GM12873 (cell line): ENCODE data around the gene PARD3.

Experiments
- CTCF ChIP-seq: IDR thresholded peaks from 2 replicates; pipeline ENCODE4 v1.5.1; 2012; ENCODE audit warnings: low read depth, mild to moderate bottlenecking, moderate library complexity, low read length, control low read depth; ENCODE audit not compliant: insufficient read depth; ENCODE audit errors: missing control alignments

The PARD3 gene

DNA sequence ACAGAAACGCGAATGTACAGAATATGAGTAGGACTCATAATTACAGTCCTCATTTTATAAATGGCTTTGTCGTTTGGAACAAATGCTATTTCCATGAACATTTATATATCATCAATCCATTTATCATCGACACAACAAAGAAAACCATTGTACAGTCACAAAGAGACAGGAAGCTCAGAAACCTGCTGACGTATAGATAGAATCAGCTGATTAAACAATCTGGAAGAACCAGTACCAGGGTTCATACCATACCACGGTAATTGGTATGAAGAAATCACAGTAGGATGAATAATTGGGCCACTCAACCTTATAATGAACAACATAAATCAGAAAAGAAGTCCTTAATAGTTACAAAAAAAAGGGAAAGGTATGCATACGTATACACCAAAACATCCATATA lies 295.0 kb downstream of the PARD3 start:
- TF ChIP-seq CTCF: no peak

GRCh38 chr10:34514290-34514689 lies 300.8 kb downstream of the PARD3 start:
- no peak for TF ChIP-seq CTCF

DNA sequence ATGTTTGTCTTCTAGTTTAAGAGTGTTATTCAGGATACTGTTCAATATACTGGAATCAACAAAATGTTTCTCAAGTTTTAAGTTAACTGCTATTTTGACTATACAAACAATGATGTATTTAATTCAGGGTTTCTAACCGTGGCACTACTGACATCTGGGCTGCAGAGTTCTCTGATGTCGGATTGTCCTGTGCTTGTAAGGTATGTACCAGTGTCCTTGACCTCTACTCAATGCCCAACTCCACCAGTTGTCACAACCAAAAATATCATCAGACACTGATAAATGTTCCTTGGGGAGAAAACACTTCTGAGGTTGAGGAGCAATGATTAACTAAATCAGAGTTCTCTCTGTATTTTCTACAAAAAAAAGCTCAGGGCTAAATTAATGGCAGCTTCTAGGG lies 301.5 kb downstream of the PARD3 start:
- no peak for TF ChIP-seq CTCF

DNA sequence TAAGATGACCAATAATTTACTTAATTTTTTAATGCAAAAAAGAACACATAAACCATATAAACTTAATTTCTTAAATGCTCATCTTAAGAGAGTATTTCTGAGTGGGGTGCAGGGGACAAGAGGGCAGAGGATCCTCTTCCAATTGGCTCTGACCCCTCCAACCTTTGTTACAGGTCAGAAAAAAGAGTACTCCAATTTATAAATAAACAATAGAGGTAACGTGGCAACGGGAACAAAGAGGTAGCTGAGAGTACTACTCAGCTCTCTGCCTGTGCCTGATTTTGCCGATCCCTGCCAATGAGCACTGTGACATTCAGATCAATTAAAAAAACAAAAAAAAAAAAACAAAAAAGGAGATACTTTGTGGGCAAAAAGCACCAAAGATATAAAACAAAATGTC lies 307.9 kb downstream of the PARD3 start:
- no peak for TF ChIP-seq CTCF

DNA sequence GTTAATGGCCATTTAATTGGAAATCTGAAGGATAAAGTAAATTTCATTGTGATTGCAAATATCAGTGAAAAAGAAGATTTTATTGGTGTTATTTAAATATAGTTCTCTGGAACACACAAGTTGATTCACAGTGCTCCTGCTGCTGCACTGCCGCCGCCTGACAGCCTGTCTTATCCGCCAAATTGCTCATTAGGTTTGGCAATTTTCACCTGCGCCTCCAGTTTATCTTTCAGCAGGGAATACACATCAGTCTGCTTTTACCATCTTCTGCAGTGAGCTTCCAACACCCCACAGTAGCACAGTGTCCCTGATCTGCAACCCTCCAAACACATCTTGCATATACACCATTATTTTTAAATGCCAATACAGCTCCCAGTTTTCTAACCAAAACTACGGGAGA lies 308.3 kb downstream of the PARD3 start:
- TF ChIP-seq CTCF: no peak

GRCh38 chr10:34505338-34505737 lies 309.8 kb downstream of the PARD3 start:
- TF ChIP-seq CTCF: no peak

- TF ChIP-seq CTCF: no peak
Measured at GRCh38 chr10:34504534-34504933, 310.6 kb downstream of the PARD3 start.

DNA sequence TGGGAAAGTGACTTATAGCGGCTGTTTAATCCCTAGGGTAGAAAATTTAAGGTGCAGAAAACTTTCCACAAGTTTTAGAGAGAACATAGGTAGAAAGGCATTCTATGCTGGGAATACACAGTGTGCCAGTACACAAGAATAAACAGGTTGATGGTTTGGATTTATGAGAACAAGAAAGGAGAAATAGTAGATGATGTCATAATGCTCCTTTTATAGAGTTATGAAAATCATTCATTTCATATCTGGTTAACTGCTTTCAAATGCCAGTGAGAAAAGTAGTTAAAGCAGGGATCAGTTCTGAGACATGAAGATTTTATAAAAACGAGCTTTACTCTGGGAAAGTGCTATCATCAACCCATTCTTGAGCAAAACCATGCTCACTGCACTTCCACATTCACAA lies 311.4 kb downstream of the PARD3 start:
- no peak for TF ChIP-seq CTCF
